ENCODE measurements around the gene KRTAP5-6. TPM values are rescaled to one million over a fixed set of nuclear protein-coding genes. Genes with fewer than 3 reads are reported as not detected.

The KRTAP5-6 gene
- polyA plus RNA-seq, 3 donors = not detected

GRCh38 chr11:1727096-1727690 is 30.2 kb downstream of the KRTAP5-6 start:
- DNase-seq (ENCODE audit: extremely low read depth in 1 of 11, low read depth in 9 of 11, low spot score in 4 of 11) = no peak

GRCh38 chr11:1727861-1728260 is 30.9 kb downstream of the KRTAP5-6 start:
- no peak for DNase-seq (ENCODE audit: extremely low read depth in 1 of 11, low read depth in 9 of 11, low spot score in 4 of 11)

- no peak for DNase-seq (ENCODE audit: extremely low read depth in 1 of 11, low read depth in 9 of 11, low spot score in 4 of 11)
Measured at GRCh38 chr11:1728301-1728700, 31.3 kb downstream of the KRTAP5-6 start.

- DNase-seq (ENCODE audit: extremely low read depth in 1 of 11, low read depth in 9 of 11, low spot score in 4 of 11) = no peak
Measured at GRCh38 chr11:1728931-1729691, 32.1 kb downstream of the KRTAP5-6 start.

GRCh38 chr11:1729692-1730011 is 32.7 kb downstream of the KRTAP5-6 start:
- DNase-seq (ENCODE audit: extremely low read depth in 1 of 11, low read depth in 9 of 11, low spot score in 4 of 11) = no peak

- DNase-seq (ENCODE audit: extremely low read depth in 1 of 11, low read depth in 9 of 11, low spot score in 4 of 11) = no peak
Measured at GRCh38 chr11:1730059-1730629, 33.1 kb downstream of the KRTAP5-6 start.

- no peak for DNase-seq (ENCODE audit: extremely low read depth in 1 of 11, low read depth in 9 of 11, low spot score in 4 of 11)
Measured at GRCh38 chr11:1731451-1732059, 34.6 kb downstream of the KRTAP5-6 start.

GRCh38 chr11:1732418-1733008 is 35.5 kb downstream of the KRTAP5-6 start:
- no peak for DNase-seq (ENCODE audit: extremely low read depth in 1 of 11, low read depth in 9 of 11, low spot score in 4 of 11)

GRCh38 chr11:1733009-1733715 is 36.2 kb downstream of the KRTAP5-6 start:
- no peak for DNase-seq (ENCODE audit: extremely low read depth in 1 of 11, low read depth in 9 of 11, low spot score in 4 of 11)

- DNase-seq (ENCODE audit: extremely low read depth in 1 of 11, low read depth in 9 of 11, low spot score in 4 of 11) = no peak
Measured at GRCh38 chr11:1733716-1734640, 37.0 kb downstream of the KRTAP5-6 start.

GRCh38 chr11:1734641-1735081 is 37.7 kb downstream of the KRTAP5-6 start:
- no peak for DNase-seq (ENCODE audit: extremely low read depth in 1 of 11, low read depth in 9 of 11, low spot score in 4 of 11)

GRCh38 chr11:1735271-1735670 is 38.3 kb downstream of the KRTAP5-6 start:
- no peak for DNase-seq (ENCODE audit: extremely low read depth in 1 of 11, low read depth in 9 of 11, low spot score in 4 of 11)

GRCh38 chr11:1736447-1736992 is 39.5 kb downstream of the KRTAP5-6 start:
- no peak for DNase-seq (ENCODE audit: extremely low read depth in 1 of 11, low read depth in 9 of 11, low spot score in 4 of 11)

GRCh38 chr11:1737080-1737757 is 40.2 kb downstream of the KRTAP5-6 start:
- no peak for DNase-seq (ENCODE audit: extremely low read depth in 1 of 11, low read depth in 9 of 11, low spot score in 4 of 11)

GRCh38 chr11:1738380-1738779 is 41.4 kb downstream of the KRTAP5-6 start:
- DNase-seq (ENCODE audit: extremely low read depth in 1 of 11, low read depth in 9 of 11, low spot score in 4 of 11) = no peak

- no peak for DNase-seq (ENCODE audit: extremely low read depth in 1 of 11, low read depth in 9 of 11, low spot score in 4 of 11)
Measured at GRCh38 chr11:1739576-1739975, 42.6 kb downstream of the KRTAP5-6 start.

- DNase-seq (ENCODE audit: extremely low read depth in 1 of 11, low read depth in 9 of 11, low spot score in 4 of 11) = no peak
Measured at GRCh38 chr11:1740786-1741530, 44.0 kb downstream of the KRTAP5-6 start.

All from renal cortex interstitium (tissue), 11 donors.